Stimulated activated CD4-positive, alpha-beta T cell treated with anti-CD3 and anti-CD28 coated beads, Interleukin-1b, Interleukin-23, amount 100 ng/mL, for 24 hours (primary cell): ENCODE measurements around the gene HIP1R.
"Not testable (repeated sequence)": the region's sequence is repeated elsewhere in the genome, so short reads cannot be mapped to it uniquely, and the experiment has no call there.

Source experiments
- DNase-seq, 4 experiments: peaks; one replicate each; pipeline ENCODE4 v3.0.0-alpha.2; 2020; ENCODE audit warnings: low read depth in 4 of 4, low spot score in 1 of 4

HIP1R gene

DNA sequence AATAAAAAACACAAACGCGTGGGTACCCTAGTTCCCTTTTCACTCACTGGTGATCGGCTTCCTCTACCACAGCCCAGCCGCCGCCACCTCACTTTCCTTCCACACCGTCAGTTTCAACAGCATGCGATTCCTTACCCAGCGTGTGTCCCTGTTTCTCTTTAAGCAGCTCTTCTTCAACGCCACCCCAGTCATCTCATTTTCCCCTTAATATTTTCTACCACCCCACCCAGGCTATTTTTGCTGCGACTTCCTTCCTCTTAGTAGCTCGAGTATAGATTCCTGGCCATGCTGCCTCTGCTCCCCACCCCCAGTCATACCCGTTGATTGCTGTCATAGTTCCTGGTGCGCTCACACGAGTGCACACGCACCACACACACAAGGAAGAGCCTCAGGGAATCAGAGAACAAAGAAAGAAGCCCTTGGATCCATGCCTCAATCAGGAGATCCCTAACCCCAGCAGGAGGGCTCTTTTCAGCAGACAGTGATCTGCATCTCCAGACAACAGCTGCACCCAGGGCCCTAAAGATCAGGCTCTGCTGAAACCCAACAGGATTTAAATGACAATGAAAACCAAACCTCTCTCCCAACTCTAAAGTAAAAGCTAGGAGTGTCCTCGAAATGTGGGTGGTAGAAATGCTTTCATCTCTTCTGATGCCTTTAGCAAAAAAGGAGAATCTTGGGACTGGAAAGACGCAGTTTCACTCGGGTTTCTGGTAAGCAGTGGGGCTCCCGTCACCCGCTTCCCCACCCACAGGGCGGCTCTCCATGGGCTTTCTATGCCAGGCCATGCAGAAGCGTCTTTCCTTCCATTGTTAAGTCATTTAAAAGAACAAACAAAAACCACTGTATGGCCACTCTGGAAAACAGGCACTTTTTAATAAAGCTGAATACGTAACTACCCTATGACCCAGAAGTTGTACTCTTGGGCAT is 36.9 kb downstream of the HIP1R start:
- DNase-seq: peak in 1 of 4 experiments; percentile 55

DNA sequence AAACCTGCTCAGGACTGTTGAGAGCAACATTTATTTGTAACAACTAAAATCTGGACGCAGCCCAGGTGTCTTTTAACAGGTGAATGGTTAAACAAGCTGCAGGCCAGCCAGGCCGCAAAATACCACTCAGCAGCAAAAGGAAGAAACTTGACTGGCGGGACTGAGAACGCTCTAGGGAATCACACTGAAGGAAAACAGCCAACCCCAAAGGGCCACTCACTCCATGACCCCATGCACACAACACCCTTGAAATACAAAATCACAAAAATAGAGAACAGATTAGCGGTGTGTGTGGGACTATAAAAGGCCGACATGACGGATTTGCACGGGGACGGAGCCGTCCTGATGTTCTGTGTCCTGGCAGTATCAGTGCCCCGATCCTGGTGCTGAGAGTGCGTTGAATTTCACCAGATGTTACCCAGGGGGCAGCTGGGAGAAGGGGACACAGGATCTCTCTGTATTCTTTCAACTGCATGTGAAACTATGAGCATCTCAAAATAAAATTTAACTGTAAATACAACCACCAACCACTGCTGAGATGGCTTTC is 37.6 kb downstream of the HIP1R start:
- DNase-seq: no peak

DNA sequence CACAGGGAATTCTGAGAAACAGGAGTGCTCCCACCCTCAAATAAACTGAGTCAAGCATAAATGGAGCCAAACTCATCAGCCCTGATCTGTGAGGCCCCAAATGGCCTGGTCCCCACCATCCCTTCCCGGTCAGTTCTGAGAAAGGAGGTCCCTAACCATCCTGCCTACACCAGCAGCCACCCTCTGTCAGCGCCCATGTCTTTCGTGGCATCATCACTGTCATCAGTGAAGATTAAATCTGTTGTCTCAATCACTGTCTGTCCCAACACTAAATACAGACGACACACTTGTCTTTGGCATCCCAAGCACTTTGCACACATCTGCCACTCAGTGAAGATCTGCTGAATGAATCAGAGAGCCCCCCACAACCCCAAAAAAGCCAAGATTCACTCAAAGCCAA is 38.3 kb downstream of the HIP1R start:
- no peak for DNase-seq

GRCh38 chr12:122874081-122874480 is 38.8 kb downstream of the HIP1R start:
- peak in 1 of 4 experiments; percentile 34 for DNase-seq

DNA sequence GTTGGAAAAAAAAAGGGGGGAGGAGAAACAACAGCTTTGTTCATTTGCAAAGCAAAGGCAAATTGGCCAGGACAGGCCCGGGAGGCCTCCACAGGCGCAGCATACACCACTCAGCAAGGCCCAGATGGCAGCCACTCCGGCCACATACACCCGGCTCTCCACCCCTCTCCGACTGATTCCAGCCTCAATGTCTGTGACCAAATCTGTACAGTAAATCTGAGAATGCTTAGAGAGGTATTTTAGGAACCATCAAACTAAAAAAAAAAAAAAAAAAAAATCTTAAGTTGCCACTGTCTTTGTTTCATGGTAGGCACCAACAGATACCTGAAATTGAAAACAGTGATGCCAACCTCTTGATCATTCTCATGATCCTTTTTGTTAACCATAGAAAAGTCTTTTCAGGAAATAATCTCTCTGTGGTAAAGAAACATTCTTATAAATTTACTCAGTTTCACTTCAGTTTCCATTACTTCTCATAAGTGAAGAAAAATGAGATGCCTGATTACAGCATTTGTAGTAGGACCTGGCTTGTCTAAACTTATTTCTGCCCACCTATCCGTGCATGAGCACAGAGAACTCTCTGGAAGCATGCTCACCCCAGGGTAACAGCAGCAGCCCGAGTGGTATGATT is 40.4 kb downstream of the HIP1R start:
- DNase-seq: no peak

GRCh38 chr12:122876281-122876680 is 41.0 kb downstream of the HIP1R start:
- DNase-seq: not testable (repeated sequence)

- DNase-seq: no peak
Measured at GRCh38 chr12:122876731-122877130, 41.5 kb downstream of the HIP1R start.

- DNase-seq: no peak
Measured at GRCh38 chr12:122878780-122879612, 43.7 kb downstream of the HIP1R start.

- no peak for DNase-seq
Measured at GRCh38 chr12:122880155-122880667, 45.0 kb downstream of the HIP1R start.

- no peak for DNase-seq
Measured at GRCh38 chr12:122880668-122881067, 45.4 kb downstream of the HIP1R start.

DNA sequence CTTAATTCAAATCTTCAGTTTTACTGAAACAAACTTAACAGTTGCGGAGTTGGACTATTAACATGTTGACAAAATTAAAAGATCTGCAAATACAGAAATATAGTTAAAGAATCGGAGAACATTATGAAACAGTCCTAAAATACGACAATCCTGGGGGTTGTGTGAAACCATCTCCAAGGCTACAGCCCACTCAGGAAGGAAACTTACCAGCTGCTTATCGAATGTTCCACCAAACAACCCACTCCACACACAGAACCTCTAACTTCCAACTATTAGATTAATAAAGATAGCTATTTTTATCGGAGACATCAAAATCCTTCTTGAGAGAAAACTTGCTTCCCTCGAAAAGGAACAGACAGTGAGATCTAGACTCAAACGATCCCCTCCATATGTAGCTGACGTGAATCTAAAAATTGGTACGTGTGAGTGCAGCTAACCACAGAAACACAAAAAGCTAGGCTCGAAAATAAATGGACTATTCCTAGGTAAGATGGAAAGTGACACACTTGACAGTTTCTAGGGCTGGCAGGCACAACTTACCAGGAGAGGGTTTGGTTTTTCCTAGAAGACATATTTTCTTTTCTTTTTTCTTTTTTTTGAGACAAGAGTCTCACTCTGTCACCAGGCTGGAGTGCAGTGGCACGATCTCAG is 47.8 kb downstream of the HIP1R start:
- no peak for DNase-seq

DNA sequence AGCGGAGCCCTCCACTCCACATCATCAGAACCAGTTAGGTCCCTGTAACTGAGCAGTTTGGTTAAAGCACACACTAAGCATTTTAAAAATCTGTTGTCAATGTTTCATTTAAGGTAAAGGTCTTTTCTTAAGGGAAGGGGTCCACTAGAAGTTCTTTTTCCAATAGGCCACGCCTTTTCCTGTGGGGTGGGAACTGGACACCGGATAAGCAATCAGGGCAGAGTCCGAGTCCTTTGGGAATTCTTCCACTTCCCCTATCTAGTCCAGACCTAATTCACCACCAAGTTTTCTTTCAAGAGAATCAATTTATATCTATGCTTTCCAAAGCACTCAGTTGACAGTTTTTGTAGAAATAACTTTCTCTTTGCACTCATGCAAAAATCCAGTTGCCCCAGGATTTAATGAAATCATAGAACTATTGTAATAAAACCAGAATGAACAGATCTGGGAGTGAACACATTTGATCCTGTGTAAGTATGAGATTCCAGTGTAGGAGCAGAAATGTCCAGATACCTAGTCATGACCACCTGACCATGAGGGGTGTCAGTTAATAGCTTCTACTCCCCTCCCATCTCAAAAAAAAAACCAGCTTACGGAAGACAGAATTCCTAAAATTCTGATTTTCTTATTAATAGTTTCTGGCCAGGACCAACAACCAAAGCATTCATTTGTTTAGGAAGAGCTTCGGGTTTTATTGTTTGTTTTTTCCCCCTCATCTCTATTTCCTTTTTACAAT is 49.0 kb downstream of the HIP1R start:
- no peak for DNase-seq

GRCh38 chr12:122884860-122885259 is 49.6 kb downstream of the HIP1R start:
- no peak for DNase-seq

- no peak for DNase-seq
Measured at GRCh38 chr12:122886161-122886560, 50.9 kb downstream of the HIP1R start.

DNA sequence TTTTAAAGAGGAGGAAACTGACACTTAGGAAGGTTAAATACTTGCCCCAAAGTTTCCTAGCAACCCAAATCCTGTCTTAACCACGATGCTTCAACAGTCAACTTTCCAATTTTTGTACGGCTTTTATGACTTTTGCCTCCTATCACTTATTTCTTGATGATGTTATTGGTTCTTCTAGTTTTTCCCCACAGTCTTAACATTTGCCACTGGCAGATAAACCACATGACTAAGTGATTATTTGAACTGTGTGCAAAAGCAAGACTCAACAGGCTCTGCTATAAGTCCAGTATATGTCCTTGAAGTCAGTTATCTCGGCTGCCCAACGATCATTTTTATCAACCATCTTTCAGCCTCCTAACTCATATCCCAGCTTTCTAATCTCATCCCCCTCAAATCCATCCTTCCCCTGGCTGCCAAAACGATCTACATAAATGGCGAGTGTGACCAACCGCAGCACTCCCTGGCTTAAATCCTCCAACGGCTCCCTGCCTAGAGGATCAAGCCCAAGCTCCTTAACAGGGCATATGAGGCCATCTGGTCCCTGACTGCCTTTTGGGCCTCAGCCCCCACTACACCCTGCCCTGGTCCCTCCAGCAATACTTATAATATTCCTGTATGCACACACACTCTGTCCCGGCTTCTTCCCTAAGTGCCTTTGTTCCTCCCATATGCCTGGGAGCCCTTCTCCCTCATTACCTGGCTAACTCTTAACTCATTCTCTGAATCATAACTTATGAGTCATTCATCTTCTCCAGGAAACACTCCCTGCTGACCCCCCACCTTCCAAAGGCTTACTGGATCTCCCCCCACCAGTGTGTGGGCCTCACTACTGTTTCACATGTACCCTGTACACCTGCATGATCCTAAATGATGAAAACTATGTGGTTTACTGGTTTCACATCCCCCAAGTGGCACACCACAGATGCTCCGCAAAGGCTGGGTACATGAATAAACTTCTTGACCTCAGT is 51.9 kb downstream of the HIP1R start:
- DNase-seq: peak in 1 of 4 experiments; percentile 36

- no peak for DNase-seq
Measured at GRCh38 chr12:122887819-122888212, 52.6 kb downstream of the HIP1R start.

- no peak for DNase-seq
Measured at GRCh38 chr12:122888232-122888752, 53.0 kb downstream of the HIP1R start.

DNA sequence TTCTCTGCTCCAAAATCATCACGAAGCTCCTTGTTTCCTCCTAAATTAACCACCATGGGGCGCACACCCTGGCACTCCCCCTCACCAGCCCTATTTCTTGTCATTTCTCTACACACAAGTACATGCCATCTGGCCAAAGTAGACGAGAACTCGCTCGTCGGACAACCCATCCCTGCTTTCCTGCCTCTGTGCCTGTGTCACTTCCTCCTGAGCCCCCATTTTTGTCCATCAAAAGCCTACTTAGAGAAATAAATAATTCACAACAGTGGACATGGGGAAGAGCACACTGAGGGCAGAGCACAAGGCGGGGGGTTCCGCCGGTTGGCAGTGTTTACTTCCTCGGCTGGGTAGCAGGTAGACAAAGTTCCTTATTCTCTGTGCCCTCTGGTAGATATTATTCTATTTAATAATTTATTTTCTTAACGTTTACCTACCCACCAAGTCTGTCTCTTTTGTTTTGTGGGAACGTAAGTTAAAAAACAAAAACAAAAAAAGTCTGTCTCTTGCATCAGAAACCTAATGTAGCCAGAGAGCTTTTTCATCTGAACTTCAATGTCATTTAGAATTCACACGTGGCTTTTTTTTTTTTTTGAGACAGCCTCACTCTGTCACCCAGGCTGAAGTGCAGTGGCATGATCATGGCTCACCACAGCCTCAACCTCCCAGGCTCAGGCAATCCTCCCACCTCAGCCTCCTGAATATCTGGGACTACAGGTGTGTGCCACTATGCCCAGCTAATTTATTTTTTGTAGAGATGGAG is 54.7 kb downstream of the HIP1R start:
- no peak for DNase-seq
